SK-N-SH (cell line): ENCODE results near the gene RASA3. TPM values are rescaled to one million over a fixed set of nuclear protein-coding genes. Genes with fewer than 3 reads are reported as not detected.

Source experiments
- CTCF ChIA-PET: fragments of 300-600, 350-600 bp; formaldehyde crosslinking; extraction: SDS; loops from one replicate; lab custom pipeline; 2021; lab: Yijun Ruan, JAX
- POLR2A ChIA-PET: fragments of 350-600 bp; sonication (Branson Sonifier 250); formaldehyde crosslinking; extraction: SDS; loops from one replicate; lab custom pipeline; 2020; ENCODE audit warnings: antibody characterized with exemption, inconsistent platforms; lab: Yijun Ruan, JAX
- DNase-seq: peaks from one replicate; pipeline ENCODE4 v3.0.0; 2012
- H2AFZ ChIP-seq: fragments of 200-600 bp; sonication (generic); 2 replicates; pipeline ENCODE4 v1.8.1; 2016; ENCODE audit warnings: antibody characterized with exemption, mild to moderate bottlenecking, low read depth
- H3F3A ChIP-seq: fragments of 200-600 bp; sonication (generic); replicated peaks from 2 replicates; pipeline ENCODE3; 2016; ENCODE audit warnings: antibody characterized with exemption, mild to moderate bottlenecking; ENCODE audit not compliant: insufficient read depth
- H3K27ac ChIP-seq, 2 experiments: fragments of 200-500 bp in 1 of 2; fragments of 200-600 bp in 1 of 2; sonication (Bioruptor generic) in 1 of 2; sonication (generic), shearing (Covaris generic) in 1 of 2; 2 replicates each; pipeline versions ENCODE4 v1.5.1 to v1.6.1; 2014 to 2016; ENCODE audit warnings: low read depth in 2 of 2, inconsistent platforms in 1 of 2, low read length in 1 of 2, mild to moderate bottlenecking in 1 of 2, mixed read lengths in 1 of 2
- H3K27me3 ChIP-seq: fragments of 200-600 bp; sonication (generic), shearing (Covaris generic); 2 replicates; pipeline ENCODE4 v1.6.1; 2016; ENCODE audit warnings: mixed run types; ENCODE audit not compliant: insufficient read depth
- H3K36me3 ChIP-seq, 2 experiments: fragments of 200-500 bp in 1 of 2; fragments of 200-600 bp in 1 of 2; sonication (Bioruptor generic) in 1 of 2; sonication (generic) in 1 of 2; replicated peaks in 1 of 2; 2 replicates each; pipeline versions ENCODE3 to v1.5.1; 2014 to 2016; ENCODE audit warnings: low read length in 1 of 2, mild to moderate bottlenecking in 1 of 2; ENCODE audit not compliant: insufficient read depth in 2 of 2, control insufficient read depth in 1 of 2
- H3K4me1 ChIP-seq, 2 experiments: fragments of 200-500 bp in 1 of 2; fragments of 200-600 bp in 1 of 2; sonication (Bioruptor generic) in 1 of 2; sonication (generic), shearing (Covaris generic) in 1 of 2; 2 replicates each; pipeline versions ENCODE4 v1.5.1 to v1.6.1; 2014 to 2016; ENCODE audit warnings: low read depth in 1 of 2, low read length in 1 of 2, mixed run types in 1 of 2; ENCODE audit not compliant: insufficient read depth in 2 of 2, control insufficient read depth in 1 of 2
- H3K4me2 ChIP-seq: fragments of 200-600 bp; sonication (generic), shearing (Covaris generic); 2 replicates; pipeline ENCODE4 v1.6.1; 2017; ENCODE audit warnings: mixed run types
- H3K4me3 ChIP-seq, 2 experiments: fragments of 200-500 bp in 1 of 2; fragments of 200-600 bp in 1 of 2; sonication (Bioruptor generic) in 1 of 2; sonication (generic), shearing (Covaris generic) in 1 of 2; 2 replicates each; pipeline versions ENCODE4 v1.5.1 to v1.8.1; 2014 to 2016; ENCODE audit warnings: low read depth in 2 of 2, inconsistent platforms in 1 of 2, low read length in 1 of 2, mild to moderate bottlenecking in 1 of 2, mixed read lengths in 1 of 2, moderate library complexity in 1 of 2
- H3K79me2 ChIP-seq: fragments of 200-600 bp; sonication (generic); 2 replicates; pipeline ENCODE4 v1.8.1; 2017; ENCODE audit warnings: mild to moderate bottlenecking; ENCODE audit not compliant: insufficient read depth
- H3K9ac ChIP-seq: fragments of 200-600 bp; sonication (generic); 2 replicates; pipeline ENCODE4 v1.6.1; 2017; ENCODE audit warnings: mixed run types
- H3K9me2 ChIP-seq: fragments of 200-600 bp; sonication (generic); 2 replicates; pipeline ENCODE4 v1.6.1; 2017; ENCODE audit warnings: mixed run types
- H3K9me3 ChIP-seq: fragments of 200-600 bp; sonication (generic); 2 replicates; pipeline ENCODE4 v1.6.1; 2017; ENCODE audit warnings: mixed run types, mild to moderate bottlenecking, moderate library complexity
- H4K20me1 ChIP-seq: fragments of 200-600 bp; sonication (generic); 2 replicates; pipeline ENCODE4 v1.6.1; 2017; ENCODE audit warnings: mild to moderate bottlenecking, mixed run types; ENCODE audit not compliant: insufficient read depth
- CHD2 ChIP-seq: fragments of 150-350 bp; IDR thresholded peaks from 2 replicates; pipeline ENCODE4 v1.6.1; 2018; ENCODE audit warnings: low read length; ENCODE audit not compliant: partially characterized antibody
- CTCF ChIP-seq: fragments of 200-600 bp; sonication (generic); IDR thresholded peaks from 2 replicates; pipeline ENCODE4 v1.6.1; 2017; ENCODE audit warnings: antibody characterized with exemption, mild to moderate bottlenecking, moderate library complexity
- EZH2phosphoT487 ChIP-seq: fragments of 200-600 bp; sonication (generic); IDR thresholded peaks from 2 replicates; pipeline ENCODE4 v1.6.1; 2017; ENCODE audit warnings: low read depth, mixed run types, mild to moderate bottlenecking, antibody characterized with exemption, moderate library complexity, borderline replicate concordance
- FOSL2 ChIP-seq: IDR thresholded peaks from 2 replicates; pipeline ENCODE4 v1.4.0; 2012; ENCODE audit warnings: low read depth, mild to moderate bottlenecking, moderate library complexity, borderline replicate concordance
- FOXJ3 ChIP-seq: sonication (generic); formaldehyde crosslinking; IDR thresholded peaks from 2 replicates; pipeline ENCODE4 v1.5.1; 2020; ENCODE audit warnings: mild to moderate bottlenecking, missing genetic modification reagents
- FOXM1 ChIP-seq: IDR thresholded peaks from 2 replicates; pipeline ENCODE4 v1.4.0; 2012; ENCODE audit warnings: low read depth, mild to moderate bottlenecking
- GABPA ChIP-seq: IDR thresholded peaks from 2 replicates; pipeline ENCODE4 v1.4.0; 2012; ENCODE audit warnings: low read depth, mild to moderate bottlenecking
- GATA2 ChIP-seq: sonication (generic); formaldehyde crosslinking; IDR thresholded peaks from 2 replicates; pipeline ENCODE4 v1.5.0; 2020; ENCODE audit warnings: mild to moderate bottlenecking, missing genetic modification reagents
- IRF3 ChIP-seq: fragments of 150-350 bp; IDR thresholded peaks from 2 replicates; pipeline ENCODE4 v1.6.1; 2016; ENCODE audit warnings: mild to moderate bottlenecking, low read depth, low read length
- MXI1 ChIP-seq: IDR thresholded peaks from 2 replicates; pipeline ENCODE4 v1.6.1; 2012; ENCODE audit warnings: mild to moderate bottlenecking, low read depth, low read length, improper control_type of control experiment
- NFIC ChIP-seq: IDR thresholded peaks from 2 replicates; pipeline ENCODE4 v1.4.0; 2012; ENCODE audit warnings: borderline replicate concordance
- PBX3 ChIP-seq: IDR thresholded peaks from 2 replicates; pipeline ENCODE4; 2012
- RAD21 ChIP-seq: IDR thresholded peaks from 2 replicates; pipeline ENCODE4 v1.6.1; 2012; ENCODE audit warnings: mild to moderate bottlenecking, low read length
- RXRA ChIP-seq: IDR thresholded peaks from 2 replicates; pipeline ENCODE4 v1.4.0; 2012; ENCODE audit warnings: low read depth, mild to moderate bottlenecking, borderline replicate concordance
- SIN3A ChIP-seq: IDR thresholded peaks from 2 replicates; pipeline ENCODE4 v1.6.1; 2012; ENCODE audit warnings: low read depth, mild to moderate bottlenecking, low read length, moderate library complexity, borderline replicate concordance
- TAF1 ChIP-seq: IDR thresholded peaks from 2 replicates; pipeline ENCODE4 v1.6.1; 2012; ENCODE audit warnings: low read depth, mild to moderate bottlenecking, low read length, moderate library complexity, borderline replicate concordance
- TEAD4 ChIP-seq: IDR thresholded peaks from 2 replicates; pipeline ENCODE4 v1.4.0; 2012; ENCODE audit warnings: mild to moderate bottlenecking, borderline replicate concordance; ENCODE audit not compliant: insufficient read depth
- USF1 ChIP-seq: IDR thresholded peaks from 2 replicates; pipeline ENCODE4 v1.4.0; 2012; ENCODE audit warnings: low read depth, borderline replicate concordance
- USF2 ChIP-seq: fragments of 150-350 bp; IDR thresholded peaks from 2 replicates; pipeline ENCODE4 v1.6.1; 2017; ENCODE audit warnings: antibody characterized with exemption, low read length, low read depth, borderline replicate concordance
- YY1 ChIP-seq: IDR thresholded peaks from 2 replicates; pipeline ENCODE4 v1.4.0; 2012; ENCODE audit warnings: low read depth, mild to moderate bottlenecking
- whole genome bisulfite sequencing: methylation state at CpG from one replicate; pipeline ENCODE4 v1.1.6; 2017; ENCODE audit warnings: low lambda C conversion rate; 5-methylcytosine and 5-hydroxymethylcytosine counted together
- polyA plus RNA-seq, 3 experiments: library from polyadenylated mRNA; depleted of rRNA; stranded (reverse); fragments of >200 nt; gene quantifications; 2 replicates each; pipeline ENCODE4 v1.2.3, GENCODE V29; 2012

The RASA3 gene
- polyA plus RNA-seq, 1 of the 3 experiments (the other 2 are of a cell fraction) = 25.1 TPM

- no peaks in the 10 kb centered on the region for H3K9me3 ChIP-seq
- no peak overlapping the region for H3K27ac ChIP-seq
- TF ChIP-seq TEAD4 (no peak), SIN3A (no peak), YY1 (no peak)
- TF ChIP-seq, all 33 proteins: peak for 0
- peaks cover 7% of the 10 kb centered on the region for H3F3A ChIP-seq
- H3K36me3 ChIP-seq = peaks cover 11 to 39% of the 10 kb centered on the region in 2 experiments
- H3K9me2 ChIP-seq = no peaks in the 10 kb centered on the region
- WGBS = 90% methylated on average over 13 of the region's 15 CpGs
- H3K9ac ChIP-seq = no peak overlapping the region
- H3K4me3 ChIP-seq = no peak overlapping the region
- no peak overlapping the region for H3K4me2 ChIP-seq
- H4K20me1 ChIP-seq = no peaks in the 10 kb centered on the region
- no peaks in the 10 kb centered on the region for H3K27me3 ChIP-seq
- ChIA-PET CTCF (no interaction called here), POLR2A (no interaction called here)
- no peaks in the 10 kb centered on the region; the same call in 1 of the 2 replicates for H3K79me2 ChIP-seq
- no peak for DNase-seq
- no peak overlapping the region for H2AFZ ChIP-seq
- peaks cover 0 to 6% of the 10 kb centered on the region in 2 experiments; a peak in 3 of 4 replicates for H3K4me1 ChIP-seq
Observed at GRCh38 chr13:113975416-113975815, 157.0 kb downstream of the RASA3 start.

- H3K9me2 ChIP-seq = no peaks in the 10 kb centered on the region
- peaks cover 0 to 6% of the 10 kb centered on the region in 2 experiments; a peak in 3 of 4 replicates for H3K4me1 ChIP-seq
- no peak overlapping the region for H3K27ac ChIP-seq
- no peak overlapping the region for H3K4me3 ChIP-seq
- 92% methylated on average over 32 of the region's 56 CpGs for WGBS
- no peak overlapping the region for H2AFZ ChIP-seq
- no peaks in the 10 kb centered on the region for H3F3A ChIP-seq
- H3K9ac ChIP-seq = no peak overlapping the region
- H3K4me2 ChIP-seq = no peak overlapping the region
- peaks cover 11 to 32% of the 10 kb centered on the region in 2 experiments for H3K36me3 ChIP-seq
- no peaks in the 10 kb centered on the region for H3K79me2 ChIP-seq
- CTCF ChIA-PET = no interaction called here
- no peaks in the 10 kb centered on the region for H4K20me1 ChIP-seq
- DNase-seq = no peak
- TF ChIP-seq IRF3 (no peak), CHD2 (no peak), PBX3 (no peak), FOXM1 (no peak), TEAD4 (no peak), GABPA (no peak), USF2 (no peak), MXI1 (no peak), RXRA (no peak), NFIC (no peak), SIN3A (no peak), EZH2phosphoT487 (no peak), TAF1 (no peak), FOSL2 (no peak), RAD21 (no peak), FOXJ3 (no peak), YY1 (no peak), CTCF (no peak), GATA2 (CRISPR knock-in tag) (no peak), USF1 (no peak)
- TF ChIP-seq, all 33 proteins: peak for 0
- Histone ChIP-seq H3K27me3 (no peaks in the 10 kb centered on the region), H3K9me3 (no peaks in the 10 kb centered on the region)
- POLR2A ChIA-PET = no interaction called here
Observed at GRCh38 chr13:113974304-113975281, 157.8 kb downstream of the RASA3 start.
